Measurements from ENCODE around the gene SERGEF.

- TF ChIP-seq YY1 (IDR thresholded peaks at IDR 0.05; ENCODE audit: insufficient read depth, insufficient read length) (no peak), ZNF274 (IDR thresholded peaks at IDR 0.05; ENCODE audit: low read depth, low read length) (no peak), SUZ12 (IDR thresholded peaks at IDR 0.05; ENCODE audit: extremely low read depth, insufficient read depth, insufficient read length) (no peak)
Measured at GRCh38 chr11:18014876-18015275, 2.0 kb upstream of the SERGEF start.

Measured in NT2/D1 (cell line).